CD4-positive, alpha-beta T cell treated with Interleukin-10 for 1 hour (primary cell): Measurements from ENCODE around the gene LRRC9.
"Not testable (repeated sequence)": the region's sequence is repeated elsewhere in the genome, so short reads cannot be mapped to it uniquely, and the experiment has no call there.

Experiments
- DNase-seq: peaks from one replicate; pipeline ENCODE4 v3.0.0-alpha.2; 2020

The LRRC9 gene

GRCh38 chr14:59919570-59920377 lies at the start of gene LRRC9:
Gene LRRC9, plus strand, starts transcription at chr14:59920144.
- DNase-seq: peak; percentile 52

- DNase-seq: no peak
Measured at GRCh38 chr14:59870277-59871165, 49.4 kb upstream of the LRRC9 start, which contains the start of gene RTN1. Gene RTN1, minus strand, starts transcription at chr14:59870776. Its CDS starts 146 bp downstream, at chr14:59870630.

- DNase-seq: no peak
Measured at GRCh38 chr14:59871166-59871495, 48.8 kb upstream of the LRRC9 start.

GRCh38 chr14:59882957-59883356 lies 37.0 kb upstream of the LRRC9 start:
- DNase-seq: no peak

- no peak for DNase-seq
Measured at GRCh38 chr14:59890676-59891075, 29.3 kb upstream of the LRRC9 start.

- DNase-seq: no peak
Measured at GRCh38 chr14:59895721-59896120, 24.2 kb upstream of the LRRC9 start.

GRCh38 chr14:59897757-59898383 lies 22.1 kb upstream of the LRRC9 start:
- no peak for DNase-seq

- DNase-seq: no peak
Measured at GRCh38 chr14:59900556-59900955, 19.4 kb upstream of the LRRC9 start.

GRCh38 chr14:59904184-59904583 lies 15.8 kb upstream of the LRRC9 start:
- DNase-seq: no peak

- DNase-seq: no peak
Measured at GRCh38 chr14:59905188-59905587, 14.8 kb upstream of the LRRC9 start.

GRCh38 chr14:59912443-59912842 lies 7.5 kb upstream of the LRRC9 start:
- DNase-seq: no peak

- no peak for DNase-seq
Measured at GRCh38 chr14:59913187-59913586, 6.8 kb upstream of the LRRC9 start.

GRCh38 chr14:59918824-59919569 lies 947 bp upstream of the LRRC9 start:
- DNase-seq: peak; percentile 13

- no peak for DNase-seq
Measured at GRCh38 chr14:59920378-59920683, 387 bp downstream of the LRRC9 start.

GRCh38 chr14:59925797-59926196 lies 5.9 kb downstream of the LRRC9 start:
- no peak for DNase-seq

GRCh38 chr14:59926534-59926933 lies 6.6 kb downstream of the LRRC9 start:
- DNase-seq: no peak

- no peak for DNase-seq
Measured at GRCh38 chr14:59931237-59931636, 11.3 kb downstream of the LRRC9 start.

- DNase-seq: no peak
Measured at GRCh38 chr14:59936145-59936544, 16.2 kb downstream of the LRRC9 start.

GRCh38 chr14:59939828-59940227 lies 19.9 kb downstream of the LRRC9 start:
- no peak for DNase-seq

- not testable (repeated sequence) for DNase-seq
Measured at GRCh38 chr14:59942296-59942862, 22.4 kb downstream of the LRRC9 start.

GRCh38 chr14:59944909-59945308 lies 25.0 kb downstream of the LRRC9 start:
- no peak for DNase-seq

- DNase-seq: not testable (repeated sequence)
Measured at GRCh38 chr14:59952141-59952540, 32.2 kb downstream of the LRRC9 start.

GRCh38 chr14:59957890-59958289 lies 37.9 kb downstream of the LRRC9 start:
- DNase-seq: not testable (repeated sequence)
